Fibroblast of the conjunctiva (primary cell): ENCODE results near the gene LRMDA.

Experiments used
- DNase-seq: peaks from one replicate; pipeline ENCODE4 v3.0.0-alpha.2; 2010; ENCODE audit warnings: low read depth

LRMDA gene

GRCh38 chr10:76336213-76336963 is 905.0 kb downstream of the LRMDA start:
- no peak for DNase-seq

GRCh38 chr10:76337641-76338040 is 906.2 kb downstream of the LRMDA start:
- DNase-seq: no peak

- DNase-seq: no peak
Measured at GRCh38 chr10:76338187-76338586, 906.8 kb downstream of the LRMDA start.

- DNase-seq: no peak
Measured at GRCh38 chr10:76341740-76342139, 910.3 kb downstream of the LRMDA start.

- no peak for DNase-seq
Measured at GRCh38 chr10:76342996-76343395, 911.6 kb downstream of the LRMDA start.

- DNase-seq: no peak
Measured at GRCh38 chr10:76347832-76348231, 916.4 kb downstream of the LRMDA start.

- no peak for DNase-seq
Measured at GRCh38 chr10:76350583-76350982, 919.2 kb downstream of the LRMDA start.

- peak; percentile 70 for DNase-seq
Measured at GRCh38 chr10:76352300-76352699, 920.9 kb downstream of the LRMDA start.

GRCh38 chr10:76353237-76353851 is 921.9 kb downstream of the LRMDA start:
- DNase-seq: no peak

GRCh38 chr10:76354212-76354738 is 922.9 kb downstream of the LRMDA start:
- DNase-seq: no peak

GRCh38 chr10:76354921-76355320 is 923.5 kb downstream of the LRMDA start:
- no peak for DNase-seq

- no peak for DNase-seq
Measured at GRCh38 chr10:76356557-76356956, 925.1 kb downstream of the LRMDA start.

GRCh38 chr10:76357726-76358415 is 926.4 kb downstream of the LRMDA start:
- no peak for DNase-seq

GRCh38 chr10:76358743-76359395 is 927.4 kb downstream of the LRMDA start:
- DNase-seq: no peak

- no peak for DNase-seq
Measured at GRCh38 chr10:76375761-76376160, 944.3 kb downstream of the LRMDA start.

- DNase-seq: peak; percentile 10
Measured at GRCh38 chr10:76382381-76382851, 951.0 kb downstream of the LRMDA start.

- no peak for DNase-seq
Measured at GRCh38 chr10:76388321-76389023, 957.0 kb downstream of the LRMDA start.

- DNase-seq: no peak
Measured at GRCh38 chr10:76393875-76394706, 962.7 kb downstream of the LRMDA start.

- DNase-seq: no peak
Measured at GRCh38 chr10:76394707-76395042, 963.3 kb downstream of the LRMDA start.

- no peak for DNase-seq
Measured at GRCh38 chr10:76395251-76395650, 963.8 kb downstream of the LRMDA start.

- no peak for DNase-seq
Measured at GRCh38 chr10:76396134-76396533, 964.7 kb downstream of the LRMDA start.
